Vagina (tissue), 2 donors: ENCODE results near the gene ADAM11. TPM values are rescaled to one million over a fixed set of nuclear protein-coding genes. Genes with fewer than 3 reads are reported as not detected.
A peak's percentile ranks its signal among the peaks of the same experiment; 100 is the strongest.

Source experiments
- DNase-seq, 2 donors: peaks; one replicate each; pipeline ENCODE4 v3.0.0-alpha.2; 2017; ENCODE audit errors: extremely low spot score in 2 of 2
- H3K27ac ChIP-seq: fragments of 200-600 bp; sonication (generic); one replicate; pipeline ENCODE4 v1.5.1; 2019
- H3K27me3 ChIP-seq: fragments of 200-600 bp; sonication (generic); one replicate; pipeline ENCODE4 v1.5.1; 2019
- H3K36me3 ChIP-seq, 2 donors: fragments of 200-600 bp; sonication (generic); one replicate each; pipeline ENCODE4 v1.5.1; 2017 to 2019
- H3K4me1 ChIP-seq: fragments of 200-600 bp; sonication (generic); one replicate; pipeline ENCODE4 v1.5.1; 2019
- H3K4me3 ChIP-seq, 2 donors: fragments of 200-600 bp; sonication (generic); 1 replicate in 1 of 2; 2 replicates in 1 of 2; pipeline ENCODE4 v1.5.1; 2016 to 2019
- H3K9me3 ChIP-seq: fragments of 200-600 bp; sonication (generic); one replicate; pipeline ENCODE4 v1.5.1; 2019
- CTCF ChIP-seq, 3 experiments: fragments of 450-650 bp in 2 of 3; fragments of 200-600 bp in 1 of 3; sonication (generic) in 1 of 3; IDR thresholded peaks; one replicate each; pipeline ENCODE4 v1.5.1; 2017 to 2019; ENCODE audit warnings: antibody characterized with exemption in 3 of 3, mild to moderate bottlenecking in 2 of 3, moderate library complexity in 2 of 3
- POLR2A ChIP-seq, 2 donors: fragments of 450-650 bp; IDR thresholded peaks; one replicate each; pipeline ENCODE4 v1.6.1; 2017; ENCODE audit warnings: antibody characterized with exemption in 2 of 2, mild to moderate bottlenecking in 2 of 2, moderate library complexity in 2 of 2
- POLR2AphosphoS5 ChIP-seq, 2 donors: sonication (generic); formaldehyde crosslinking; IDR thresholded peaks; one replicate each; pipeline ENCODE4 v1.9.0; 2017; ENCODE audit warnings: antibody characterized with exemption in 2 of 2, mild to moderate bottlenecking in 2 of 2, low read depth in 1 of 2; ENCODE audit not compliant: insufficient read depth in 1 of 2
- intact Hi-C: fragments of 100-400 bp; cut with DNase I; formaldehyde crosslinking; loops from one replicate; pipeline ENCODE4 v1.15.1; 2023
- small RNA-seq: library from RNA; depleted of rRNA; stranded (forward); fragments of <200 nt; gene quantifications from one replicate; pipeline ENCODE3, GENCODE V24; 2016
- total RNA-seq: library from RNA; depleted of rRNA; stranded (reverse); fragments of >200 nt; gene quantifications from one replicate; pipeline ENCODE4 v1.2.3, GENCODE V29; 2016

Gene ADAM11
- total RNA-seq, 1 donor from 2014 or later = 3.7 TPM

DNA sequence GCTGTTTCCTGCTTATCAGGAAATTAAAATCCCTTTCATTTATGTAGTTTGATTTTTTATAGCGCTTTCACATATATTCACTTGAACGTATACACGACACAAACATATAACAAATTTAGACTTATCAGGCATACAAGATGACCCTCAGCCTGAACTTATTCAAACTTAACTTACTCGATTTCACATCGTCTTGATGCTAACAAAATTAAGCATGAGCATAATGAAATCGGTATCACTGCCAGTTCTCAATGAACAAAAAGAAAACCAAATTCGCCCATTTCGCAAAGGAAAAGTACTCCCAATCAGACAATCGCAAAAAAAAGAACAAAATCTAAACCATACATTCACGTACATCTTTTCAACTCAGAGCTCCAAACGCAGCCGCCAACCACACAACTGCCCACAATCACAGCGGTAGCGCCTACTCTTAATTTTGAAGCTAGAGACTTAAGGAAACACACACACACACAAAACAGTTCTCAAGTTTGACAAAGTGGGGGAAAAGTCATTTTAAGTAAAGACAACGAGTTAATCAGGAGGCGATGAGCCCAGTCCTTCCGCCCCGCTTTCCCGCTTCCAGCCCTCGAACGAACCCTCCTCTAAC, 70.2 kb downstream of the ADAM11 start:
- H3K36me3 ChIP-seq = no peaks in the 10 kb centered on the region
- no peaks in the 10 kb centered on the region for H3K9me3 ChIP-seq
- peak overlapping the region; percentile 76 for H3K27ac ChIP-seq
- peak overlapping the region; percentile 55 to 62 for H3K4me3 ChIP-seq
- no peaks in the 10 kb centered on the region for H3K27me3 ChIP-seq
- TF ChIP-seq POLR2A (IDR thresholded peaks at IDR 0.05) (no peak), CTCF (IDR thresholded peaks at IDR 0.05) (no peak), POLR2AphosphoS5 (IDR thresholded peaks at IDR 0.05; ENCODE audit: insufficient read depth in 1 of 2, low read depth in 1 of 2) (no peak)
- intact Hi-C loops = no loop called here
- peaks cover 12% of the 10 kb centered on the region for H3K4me1 ChIP-seq
- no peak for DNase-seq

DNA sequence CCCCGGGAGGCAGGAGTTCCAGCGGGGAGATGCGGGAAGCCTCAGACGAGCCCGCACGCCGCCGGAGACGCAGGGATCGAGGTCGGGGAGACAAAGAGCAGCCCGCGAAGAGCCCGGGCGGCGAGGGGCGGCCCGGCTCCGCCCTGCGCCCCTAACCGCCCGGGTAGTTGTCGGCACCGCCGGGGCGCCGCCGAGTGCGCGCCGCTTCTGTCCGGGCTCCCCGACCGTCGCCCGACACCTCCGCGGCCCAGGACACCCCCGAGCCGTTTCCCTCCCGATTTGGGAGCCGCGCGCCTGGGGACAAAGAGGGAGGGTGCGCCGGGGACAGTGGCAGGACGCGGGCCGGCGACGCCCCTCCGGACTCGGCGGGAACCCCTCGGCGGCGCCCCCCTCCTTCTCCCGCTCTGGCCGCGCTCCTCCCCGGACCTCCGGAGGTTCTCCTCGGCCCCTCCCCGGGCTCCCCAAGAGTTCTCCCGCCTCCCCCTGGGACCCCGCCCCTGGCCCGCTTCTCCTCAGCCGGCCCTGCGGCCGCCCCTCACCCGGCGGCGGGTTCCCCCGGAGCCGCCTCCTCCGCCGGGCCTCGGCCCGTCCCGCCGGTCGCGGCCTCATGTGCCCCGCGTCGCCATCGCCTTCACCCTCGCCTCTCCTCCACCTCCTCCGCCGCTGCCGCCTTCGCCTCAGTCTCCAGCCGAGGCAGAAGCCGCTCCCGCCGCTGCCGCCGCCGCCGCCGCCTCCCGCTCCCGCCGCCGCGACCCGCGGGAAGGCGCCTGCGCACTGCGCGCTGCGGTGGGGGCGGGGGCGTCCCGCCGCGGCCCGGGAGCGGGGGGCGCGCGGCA, 71.0 kb downstream of the ADAM11 start, which contains the start of gene GJC1:
Gene GJC1 (minus strand): TSS at position 765 of the 836 bp plus-strand sequence. CDS start 24,470 bp downstream, outside the sequence.
- TF ChIP-seq POLR2A (IDR thresholded peaks at IDR 0.05) (peak in 1 of 2 donors; percentile 29), CTCF (IDR thresholded peaks at IDR 0.05) (no peak), POLR2AphosphoS5 (IDR thresholded peaks at IDR 0.05; ENCODE audit: insufficient read depth in 1 of 2, low read depth in 1 of 2) (no peak)
- H3K4me3 ChIP-seq = peak within 1 kb of the TSS; percentile 55 to 62
- H3K27me3 ChIP-seq = no peaks in the 10 kb centered on the region
- H3K9me3 ChIP-seq = no peaks in the 10 kb centered on the region
- intact Hi-C loops = no loop called here
- no peak for DNase-seq
- no peaks in the 10 kb centered on the region for H3K36me3 ChIP-seq
- H3K27ac ChIP-seq = peak within 1 kb of the TSS; percentile 76
- peaks cover 12% of the 10 kb centered on the region for H3K4me1 ChIP-seq

GRCh38 chr17:44830359-44831288, 71.8 kb downstream of the ADAM11 start:
- DNase-seq = no peak
- no peaks in the 10 kb centered on the region for H3K36me3 ChIP-seq
- no peaks in the 10 kb centered on the region for H3K27me3 ChIP-seq

GRCh38 chr17:44831371-44831770, 72.6 kb downstream of the ADAM11 start:
- no peak overlapping the region for H3K27ac ChIP-seq
- TF ChIP-seq POLR2A (IDR thresholded peaks at IDR 0.05) = no peak
- intact Hi-C loops = no loop called here

More at GRCh38 chr17:44830359-44831288, 71.8 kb downstream of the ADAM11 start:
- Histone ChIP-seq H3K9me3 (no peaks in the 10 kb centered on the region), H3K4me1 (peaks cover 12% of the 10 kb centered on the region), H3K27ac (peak overlapping the region; percentile 76), H3K4me3 (peak overlapping the region; percentile 55 to 62)
- intact Hi-C loops = no loop called here
- no peak for TF ChIP-seq POLR2AphosphoS5 (IDR thresholded peaks at IDR 0.05; ENCODE audit: insufficient read depth in 1 of 2, low read depth in 1 of 2)

More at GRCh38 chr17:44831371-44831770, 72.6 kb downstream of the ADAM11 start:
- Histone ChIP-seq H3K4me3 (no peak overlapping the region), H3K36me3 (no peaks in the 10 kb centered on the region), H3K27me3 (no peaks in the 10 kb centered on the region), H3K9me3 (no peaks in the 10 kb centered on the region), H3K4me1 (peaks cover 12% of the 10 kb centered on the region)
- DNase-seq = no peak

Small RNAs within 50 kb of the gene (small RNA-seq; reads per million reads assigned to genes)
- not detected for gene RN7SL819P

Other genes starting within 250 kb of the ADAM11 start
- 7.6 TPM for gene FZD2, start 201.5 kb upstream of the ADAM11 start, total RNA-seq
- gene MEIOC, start 102.5 kb upstream of the ADAM11 start, total RNA-seq = not detected
- gene CCDC43, start 69.2 kb upstream of the ADAM11 start, total RNA-seq = 15.5 TPM
- 4.7 TPM for gene DBF4B, start 50.3 kb upstream of the ADAM11 start, total RNA-seq
- 10.1 TPM for gene GJC1, start 71.3 kb downstream of the ADAM11 start, total RNA-seq
- gene HIGD1B, start 88.9 kb downstream of the ADAM11 start, total RNA-seq = not detected
- 55.5 TPM for gene EFTUD2, start 140.5 kb downstream of the ADAM11 start, total RNA-seq
- gene GFAP, start 156.5 kb downstream of the ADAM11 start, total RNA-seq = not detected
- gene KIF18B, start 188.8 kb downstream of the ADAM11 start, total RNA-seq = 0.74 TPM
- gene C1QL1, start 209.3 kb downstream of the ADAM11 start, total RNA-seq = 6.9 TPM